Renal cortical epithelial cell (primary cell): ENCODE measurements around the gene RSPH1. TPM values are rescaled to one million over a fixed set of nuclear protein-coding genes. Genes with fewer than 3 reads are reported as not detected.
A peak's percentile ranks its signal among the peaks of the same experiment; 100 is the strongest.

Source experiments
- DNase-seq: peaks from one replicate; pipeline ENCODE4 v3.0.0-alpha.2; 2011; ENCODE audit warnings: low read depth
- total RNA-seq: library from RNA; depleted of rRNA; stranded (reverse); fragments of >200 nt; gene quantifications from 2 replicates; pipeline ENCODE4 v1.2.3, GENCODE V29; 2014

Gene RSPH1
- total RNA-seq, 1 donor from 2014 or later = 3.6 TPM

- no peak for DNase-seq
These were observed 18.2 kb upstream of the RSPH1 start for GRCh38 chr21:42513985-42514882.

- no peak for DNase-seq
These were observed 17.3 kb upstream of the RSPH1 start, which contains the start of gene SLC37A1 for GRCh38 chr21:42513151-42513984. TSS of gene SLC37A1 (plus strand) at chr21:42513852. CDS start at chr21:42518455, 4,603 bp downstream.

GRCh38 chr21:42512346-42513034 lies 16.5 kb upstream of the RSPH1 start:
- DNase-seq = no peak

- no peak for DNase-seq
These were observed 13.2 kb upstream of the RSPH1 start for GRCh38 chr21:42509244-42509643.

- no peak for DNase-seq
These were observed 12.3 kb upstream of the RSPH1 start for GRCh38 chr21:42508371-42508770.

- DNase-seq = no peak
These were observed 11.4 kb upstream of the RSPH1 start for GRCh38 chr21:42507418-42507817.

GRCh38 chr21:42505090-42505726 lies 9.2 kb upstream of the RSPH1 start:
- no peak for DNase-seq

- DNase-seq = no peak
These were observed 7.7 kb upstream of the RSPH1 start for GRCh38 chr21:42503711-42504110.

- DNase-seq = peak; percentile 19
These were observed 4.7 kb upstream of the RSPH1 start for GRCh38 chr21:42500736-42501135.

GRCh38 chr21:42500225-42500624 lies 4.2 kb upstream of the RSPH1 start:
- no peak for DNase-seq

GRCh38 chr21:42499444-42500112 lies 3.6 kb upstream of the RSPH1 start:
- DNase-seq = no peak

GRCh38 chr21:42498012-42498411 lies 2.0 kb upstream of the RSPH1 start:
- peak; percentile 33 for DNase-seq

- DNase-seq = no peak
These were observed 797 bp upstream of the RSPH1 start for GRCh38 chr21:42496839-42497202.

- DNase-seq = peak; percentile 18
These were observed 282 bp downstream of the RSPH1 start for GRCh38 chr21:42495765-42496119.

- DNase-seq = no peak
These were observed 997 bp downstream of the RSPH1 start for GRCh38 chr21:42495027-42495426.

GRCh38 chr21:42493109-42494060 lies 2.6 kb downstream of the RSPH1 start:
- DNase-seq = no peak

GRCh38 chr21:42492201-42492600 lies 3.8 kb downstream of the RSPH1 start:
- DNase-seq = no peak

GRCh38 chr21:42491328-42491727 lies 4.7 kb downstream of the RSPH1 start:
- DNase-seq = no peak

- no peak for DNase-seq
These were observed 5.3 kb downstream of the RSPH1 start for GRCh38 chr21:42490720-42491119.

- DNase-seq = no peak
These were observed 6.0 kb downstream of the RSPH1 start for GRCh38 chr21:42489991-42490390.
